ENCODE results near the gene PDCD7.
"Not testable (repeated sequence)": the region's sequence is repeated elsewhere in the genome, so short reads cannot be mapped to it uniquely, and the experiment has no call there.

The PDCD7 gene

GRCh38 chr15:65101891-65102708, 31.5 kb downstream of the PDCD7 start:
- no peak for ATAC-seq
- Mint-ChIP-seq H3K27me3 (no peaks in the 10 kb centered on the region), H3K36me3 (ENCODE audit: low read depth) (peaks cover 23% of the 10 kb centered on the region), H3K27ac (no peak overlapping the region), H3K4me1 (peaks cover 2% of the 10 kb centered on the region), H3K4me3 (no peak overlapping the region), H3K9me3 (no peaks in the 10 kb centered on the region)
- DNase-seq = no peak

- Mint-ChIP-seq H3K9me3 (no peaks in the 10 kb centered on the region), H3K4me3 (no peak overlapping the region), H3K4me1 (peaks cover 2% of the 10 kb centered on the region), H3K27me3 (no peaks in the 10 kb centered on the region), H3K27ac (no peak overlapping the region), H3K36me3 (ENCODE audit: low read depth) (peaks cover 23% of the 10 kb centered on the region)
- ATAC-seq (no peak), DNase-seq (peak; percentile 73)
These were observed 32.2 kb downstream of the PDCD7 start for GRCh38 chr15:65101411-65101890.

- DNase-seq (no peak), ATAC-seq (no peak)
- Mint-ChIP-seq H3K27ac (no peak overlapping the region), H3K36me3 (ENCODE audit: low read depth) (peaks cover 22% of the 10 kb centered on the region), H3K27me3 (no peaks in the 10 kb centered on the region), H3K4me1 (peaks cover 2% of the 10 kb centered on the region), H3K9me3 (no peaks in the 10 kb centered on the region), H3K4me3 (no peak overlapping the region)
These were observed 33.2 kb downstream of the PDCD7 start for GRCh38 chr15:65100442-65100841.

GRCh38 chr15:65099801-65100200, 33.8 kb downstream of the PDCD7 start:
- ATAC-seq, H3K9me3 Mint-ChIP-seq, DNase-seq, H3K27me3 Mint-ChIP-seq, H3K4me3 Mint-ChIP-seq, H3K27ac Mint-ChIP-seq, H3K4me1 Mint-ChIP-seq: not testable (repeated sequence)
- H3K36me3 Mint-ChIP-seq (ENCODE audit: low read depth) = peaks cover 22% of the 10 kb centered on the region

- Mint-ChIP-seq H3K4me3 (no peak overlapping the region), H3K27me3 (no peaks in the 10 kb centered on the region), H3K9me3 (no peaks in the 10 kb centered on the region), H3K27ac (no peak overlapping the region), H3K36me3 (ENCODE audit: low read depth) (peaks cover 22% of the 10 kb centered on the region), H3K4me1 (peaks cover 2% of the 10 kb centered on the region)
- no peak for ATAC-seq
- no peak for DNase-seq
These were observed 34.3 kb downstream of the PDCD7 start for GRCh38 chr15:65099336-65099735.

GRCh38 chr15:65097651-65098263, 35.9 kb downstream of the PDCD7 start:
- Mint-ChIP-seq H3K36me3 (ENCODE audit: low read depth) (peaks cover 19% of the 10 kb centered on the region), H3K9me3 (no peaks in the 10 kb centered on the region), H3K4me1 (peaks cover 2% of the 10 kb centered on the region), H3K27me3 (no peaks in the 10 kb centered on the region), H3K27ac (no peak overlapping the region), H3K4me3 (no peak overlapping the region)
- DNase-seq = no peak
- ATAC-seq = no peak

GRCh38 chr15:65096481-65097385, 36.9 kb downstream of the PDCD7 start:
- H3K4me3 Mint-ChIP-seq = no peak overlapping the region
- no peak overlapping the region for H3K27ac Mint-ChIP-seq
- H3K4me1 Mint-ChIP-seq = peaks cover 2% of the 10 kb centered on the region

GRCh38 chr15:65095747-65096104, 37.9 kb downstream of the PDCD7 start:
- Mint-ChIP-seq H3K27ac (no peak overlapping the region), H3K9me3 (no peaks in the 10 kb centered on the region), H3K36me3 (ENCODE audit: low read depth) (peaks cover 13% of the 10 kb centered on the region), H3K4me3 (no peak overlapping the region), H3K27me3 (no peaks in the 10 kb centered on the region), H3K4me1 (no peaks in the 10 kb centered on the region)
- DNase-seq (no peak), ATAC-seq (no peak)

More at GRCh38 chr15:65096481-65097385, 36.9 kb downstream of the PDCD7 start:
- no peak for ATAC-seq
- no peak for DNase-seq
- no peaks in the 10 kb centered on the region for H3K27me3 Mint-ChIP-seq
- H3K36me3 Mint-ChIP-seq (ENCODE audit: low read depth) = peaks cover 19% of the 10 kb centered on the region
- H3K9me3 Mint-ChIP-seq = no peaks in the 10 kb centered on the region

GRCh38 chr15:65095011-65095746, 38.4 kb downstream of the PDCD7 start:
- no peaks in the 10 kb centered on the region for H3K9me3 Mint-ChIP-seq
- DNase-seq (no peak), ATAC-seq (no peak)
- no peaks in the 10 kb centered on the region for H3K4me1 Mint-ChIP-seq
- H3K27me3 Mint-ChIP-seq = no peaks in the 10 kb centered on the region
- H3K36me3 Mint-ChIP-seq (ENCODE audit: low read depth) = peaks cover 9% of the 10 kb centered on the region
- H3K4me3 Mint-ChIP-seq = no peak overlapping the region
- H3K27ac Mint-ChIP-seq = no peak overlapping the region

GRCh38 chr15:65094294-65094995, 39.2 kb downstream of the PDCD7 start:
- H3K9me3 Mint-ChIP-seq = no peaks in the 10 kb centered on the region
- H3K27ac Mint-ChIP-seq = no peak overlapping the region
- H3K36me3 Mint-ChIP-seq (ENCODE audit: low read depth) = peaks cover 9% of the 10 kb centered on the region
- no peak for ATAC-seq
- H3K4me1 Mint-ChIP-seq = no peaks in the 10 kb centered on the region
- no peaks in the 10 kb centered on the region for H3K27me3 Mint-ChIP-seq
- H3K4me3 Mint-ChIP-seq = no peak overlapping the region
- no peak for DNase-seq

GRCh38 chr15:65093793-65094170, 39.8 kb downstream of the PDCD7 start:
- not testable (repeated sequence) for ATAC-seq; H3K9me3 Mint-ChIP-seq; H3K27ac Mint-ChIP-seq; H3K27me3 Mint-ChIP-seq; H3K4me3 Mint-ChIP-seq; DNase-seq; H3K4me1 Mint-ChIP-seq; H3K36me3 Mint-ChIP-seq (ENCODE audit: low read depth)

- peaks cover 4% of the 10 kb centered on the region for H3K36me3 Mint-ChIP-seq (ENCODE audit: low read depth)
- no peak overlapping the region for H3K27ac Mint-ChIP-seq
- no peak overlapping the region for H3K4me3 Mint-ChIP-seq
- no peaks in the 10 kb centered on the region for H3K9me3 Mint-ChIP-seq
- H3K4me1 Mint-ChIP-seq = no peaks in the 10 kb centered on the region
- H3K27me3 Mint-ChIP-seq = no peaks in the 10 kb centered on the region
- ATAC-seq = no peak
- DNase-seq = no peak
These were observed 40.5 kb downstream of the PDCD7 start for GRCh38 chr15:65092911-65093792.

All from activated naive CD8-positive, alpha-beta T cell treated with anti-CD3 and anti-CD28 coated beads, Interleukin-2, amount 50 U/mL, for 24 hours (primary cell).